Stimulated activated naive CD8-positive, alpha-beta T cell treated with anti-CD3 and anti-CD28 coated beads, Interleukin-15, Interleukin-2, amounts not matched to agents 100 ng/mL and 50 ng/mL, for 24 hours (primary cell): ENCODE data around the gene INPP5B.

ENCODE experiments used
- H3K27ac Mint-ChIP-seq: one replicate; pipeline ENCODE4 v1.8.0; 2021; ENCODE audit warnings: mild to moderate bottlenecking, mixed read lengths
- H3K27me3 Mint-ChIP-seq: one replicate; pipeline ENCODE4 v1.8.0; 2021; ENCODE audit warnings: mixed read lengths
- H3K36me3 Mint-ChIP-seq: one replicate; pipeline ENCODE4 v1.8.0; 2021; ENCODE audit warnings: low read depth, mixed read lengths
- H3K4me1 Mint-ChIP-seq: one replicate; pipeline ENCODE4 v1.8.0; 2021; ENCODE audit warnings: low read depth, mixed read lengths
- H3K4me3 Mint-ChIP-seq: one replicate; pipeline ENCODE4 v1.8.0; 2021; ENCODE audit warnings: mild to moderate bottlenecking, mixed read lengths
- H3K9me3 Mint-ChIP-seq: one replicate; pipeline ENCODE4 v1.8.0; 2021; ENCODE audit warnings: mixed read lengths

The INPP5B gene

GRCh38 chr1:37853157-37853556 lies 93.7 kb downstream of the INPP5B start:
- H3K27ac Mint-ChIP-seq, result peak overlapping the region; percentile 2
- H3K9me3 Mint-ChIP-seq, result no peaks in the 10 kb centered on the region
- peaks cover 35% of the 10 kb centered on the region for H3K36me3 Mint-ChIP-seq
- H3K27me3 Mint-ChIP-seq, result no peaks in the 10 kb centered on the region
- H3K4me3 Mint-ChIP-seq, result peak overlapping the region; percentile 10
- H3K4me1 Mint-ChIP-seq, result peaks cover 44% of the 10 kb centered on the region

- H3K27ac Mint-ChIP-seq, result no peak overlapping the region
- H3K9me3 Mint-ChIP-seq, result no peaks in the 10 kb centered on the region
- H3K27me3 Mint-ChIP-seq, result no peaks in the 10 kb centered on the region
- H3K4me3 Mint-ChIP-seq, result no peak overlapping the region
- H3K4me1 Mint-ChIP-seq, result peaks cover 38% of the 10 kb centered on the region
- H3K36me3 Mint-ChIP-seq, result peaks cover 26% of the 10 kb centered on the region
These were observed 95.1 kb downstream of the INPP5B start for GRCh38 chr1:37851782-37852210.

DNA sequence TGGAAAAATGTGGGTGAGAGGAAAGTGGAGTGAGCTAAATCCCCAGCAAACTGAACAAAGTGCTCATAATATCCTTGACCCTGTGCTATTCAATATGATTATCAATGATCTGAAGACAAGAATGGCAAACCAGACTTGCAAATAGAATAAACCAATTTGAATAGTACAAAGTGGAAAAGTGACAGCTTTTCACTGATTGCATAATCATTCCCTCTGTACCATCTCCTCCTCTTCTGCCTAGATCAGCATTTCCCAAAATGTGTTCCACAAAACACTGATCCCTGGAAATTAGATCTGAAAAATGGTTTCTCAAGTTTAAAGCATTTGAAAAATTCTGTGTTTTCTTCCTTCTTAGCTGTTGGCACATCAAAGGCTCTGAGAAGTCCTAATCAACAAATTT lies 95.6 kb downstream of the INPP5B start:
- no peak overlapping the region for H3K27ac Mint-ChIP-seq
- no peaks in the 10 kb centered on the region for H3K9me3 Mint-ChIP-seq
- peaks cover 26% of the 10 kb centered on the region for H3K36me3 Mint-ChIP-seq
- peaks cover 39% of the 10 kb centered on the region for H3K4me1 Mint-ChIP-seq
- no peaks in the 10 kb centered on the region for H3K27me3 Mint-ChIP-seq
- no peak overlapping the region for H3K4me3 Mint-ChIP-seq

DNA sequence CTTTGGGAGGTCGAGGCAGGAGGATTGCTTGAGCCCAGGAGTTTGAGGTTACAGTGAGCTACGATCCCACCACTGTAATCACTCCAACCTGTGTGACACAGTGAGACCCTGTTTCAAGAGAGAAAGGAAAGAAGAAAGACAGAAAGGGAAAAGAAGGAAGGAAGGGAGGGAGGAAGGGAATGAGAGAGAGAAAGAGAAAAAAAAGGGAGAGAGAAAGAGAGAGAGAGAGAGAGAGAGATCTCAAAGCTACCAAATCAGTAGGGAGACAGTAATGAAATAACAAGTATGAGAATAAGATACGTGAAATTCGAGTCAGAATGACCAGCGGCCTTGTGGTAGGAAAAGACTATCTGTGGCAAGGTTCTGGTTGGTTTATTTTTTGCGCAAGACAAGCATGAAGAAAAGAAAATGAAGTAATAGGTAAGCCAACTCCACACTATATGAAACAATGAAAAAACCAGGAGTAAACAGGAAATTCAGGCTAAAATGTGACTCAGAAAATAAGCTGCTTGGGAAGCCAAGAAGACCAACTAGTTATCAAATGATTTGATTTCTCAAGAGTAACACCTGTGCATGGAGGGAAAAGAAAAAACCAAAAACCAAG lies 96.4 kb downstream of the INPP5B start:
- Mint-ChIP-seq H3K36me3 (peaks cover 32% of the 10 kb centered on the region), H3K4me1 (peaks cover 42% of the 10 kb centered on the region), H3K9me3 (no peaks in the 10 kb centered on the region), H3K4me3 (no peak overlapping the region), H3K27ac (no peak overlapping the region), H3K27me3 (no peaks in the 10 kb centered on the region)

GRCh38 chr1:37849480-37849879 lies 97.4 kb downstream of the INPP5B start:
- Mint-ChIP-seq H3K4me3 (no peak overlapping the region), H3K36me3 (peaks cover 31% of the 10 kb centered on the region), H3K4me1 (peaks cover 42% of the 10 kb centered on the region), H3K27ac (no peak overlapping the region), H3K9me3 (no peaks in the 10 kb centered on the region), H3K27me3 (no peaks in the 10 kb centered on the region)

GRCh38 chr1:37846647-37847339 lies 100.1 kb downstream of the INPP5B start:
- H3K27ac Mint-ChIP-seq, result peak overlapping the region; percentile 50
- peak overlapping the region; percentile 50 for H3K4me3 Mint-ChIP-seq
- H3K9me3 Mint-ChIP-seq, result no peaks in the 10 kb centered on the region
- peaks cover 29% of the 10 kb centered on the region for H3K36me3 Mint-ChIP-seq
- H3K27me3 Mint-ChIP-seq, result no peaks in the 10 kb centered on the region
- peaks cover 34% of the 10 kb centered on the region for H3K4me1 Mint-ChIP-seq

GRCh38 chr1:37845786-37846185 lies 101.1 kb downstream of the INPP5B start:
- Mint-ChIP-seq H3K4me3 (no peak overlapping the region), H3K4me1 (peaks cover 34% of the 10 kb centered on the region), H3K27ac (no peak overlapping the region), H3K36me3 (peaks cover 34% of the 10 kb centered on the region), H3K27me3 (no peaks in the 10 kb centered on the region), H3K9me3 (no peaks in the 10 kb centered on the region)

- Mint-ChIP-seq H3K27me3 (no peaks in the 10 kb centered on the region), H3K9me3 (no peaks in the 10 kb centered on the region), H3K4me1 (peaks cover 34% of the 10 kb centered on the region), H3K36me3 (peaks cover 37% of the 10 kb centered on the region), H3K4me3 (no peak overlapping the region), H3K27ac (peak overlapping the region; percentile 1)
These were observed 101.7 kb downstream of the INPP5B start for GRCh38 chr1:37845049-37845646.

GRCh38 chr1:37844536-37844935 lies 102.3 kb downstream of the INPP5B start:
- no peak overlapping the region for H3K27ac Mint-ChIP-seq
- no peak overlapping the region for H3K4me3 Mint-ChIP-seq
- H3K36me3 Mint-ChIP-seq, result peaks cover 43% of the 10 kb centered on the region
- no peaks in the 10 kb centered on the region for H3K27me3 Mint-ChIP-seq
- peaks cover 34% of the 10 kb centered on the region for H3K4me1 Mint-ChIP-seq
- no peaks in the 10 kb centered on the region for H3K9me3 Mint-ChIP-seq

GRCh38 chr1:37841652-37842051 lies 105.2 kb downstream of the INPP5B start:
- no peaks in the 10 kb centered on the region for H3K27me3 Mint-ChIP-seq
- H3K4me1 Mint-ChIP-seq, result peaks cover 25% of the 10 kb centered on the region
- H3K27ac Mint-ChIP-seq, result no peak overlapping the region
- H3K9me3 Mint-ChIP-seq, result no peaks in the 10 kb centered on the region
- H3K36me3 Mint-ChIP-seq, result peaks cover 59% of the 10 kb centered on the region
- H3K4me3 Mint-ChIP-seq, result no peak overlapping the region

GRCh38 chr1:37840711-37841110 lies 106.1 kb downstream of the INPP5B start:
- peaks cover 16% of the 10 kb centered on the region for H3K4me1 Mint-ChIP-seq
- no peak overlapping the region for H3K27ac Mint-ChIP-seq
- H3K36me3 Mint-ChIP-seq, result peaks cover 60% of the 10 kb centered on the region
- H3K9me3 Mint-ChIP-seq, result no peaks in the 10 kb centered on the region
- no peaks in the 10 kb centered on the region for H3K27me3 Mint-ChIP-seq
- no peak overlapping the region for H3K4me3 Mint-ChIP-seq

GRCh38 chr1:37839676-37840075 lies 107.2 kb downstream of the INPP5B start:
- Mint-ChIP-seq H3K36me3 (peaks cover 61% of the 10 kb centered on the region), H3K4me1 (peaks cover 7% of the 10 kb centered on the region), H3K4me3 (no peak overlapping the region), H3K27ac (no peak overlapping the region), H3K27me3 (no peaks in the 10 kb centered on the region), H3K9me3 (no peaks in the 10 kb centered on the region)

- H3K36me3 Mint-ChIP-seq, result peaks cover 66% of the 10 kb centered on the region
- H3K4me3 Mint-ChIP-seq, result no peak overlapping the region
- H3K4me1 Mint-ChIP-seq, result no peaks in the 10 kb centered on the region
- H3K27me3 Mint-ChIP-seq, result no peaks in the 10 kb centered on the region
- no peak overlapping the region for H3K27ac Mint-ChIP-seq
- H3K9me3 Mint-ChIP-seq, result no peaks in the 10 kb centered on the region
These were observed 110.1 kb downstream of the INPP5B start for GRCh38 chr1:37836788-37837187.

DNA sequence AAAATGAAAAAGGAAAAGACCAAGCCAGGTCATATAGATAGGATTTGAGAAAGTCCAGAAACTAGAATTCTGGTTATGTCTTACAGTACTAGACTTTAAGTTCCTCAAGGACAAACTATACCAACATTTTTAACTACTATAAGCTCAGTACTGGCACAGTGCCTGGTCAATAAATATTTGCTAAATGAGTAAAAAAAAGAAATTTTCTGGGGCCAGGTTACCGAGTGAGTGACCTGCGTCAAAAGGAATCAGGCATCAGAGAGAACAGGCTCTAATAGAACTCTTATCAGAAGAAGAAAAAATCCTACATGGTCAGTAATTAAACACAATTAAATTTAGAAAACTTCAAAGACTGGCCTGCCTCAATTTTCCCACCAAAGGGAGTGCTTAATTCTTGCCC lies 115.0 kb downstream of the INPP5B start:
- H3K4me1 Mint-ChIP-seq, result no peaks in the 10 kb centered on the region
- no peaks in the 10 kb centered on the region for H3K9me3 Mint-ChIP-seq
- H3K27me3 Mint-ChIP-seq, result no peaks in the 10 kb centered on the region
- H3K4me3 Mint-ChIP-seq, result no peak overlapping the region
- H3K36me3 Mint-ChIP-seq, result peaks cover 68% of the 10 kb centered on the region
- no peak overlapping the region for H3K27ac Mint-ChIP-seq

GRCh38 chr1:37831109-37831508 lies 115.7 kb downstream of the INPP5B start:
- H3K4me1 Mint-ChIP-seq, result peaks cover under 1% of the 10 kb centered on the region
- H3K9me3 Mint-ChIP-seq, result no peaks in the 10 kb centered on the region
- H3K36me3 Mint-ChIP-seq, result peaks cover 71% of the 10 kb centered on the region
- no peak overlapping the region for H3K4me3 Mint-ChIP-seq
- H3K27me3 Mint-ChIP-seq, result no peaks in the 10 kb centered on the region
- H3K27ac Mint-ChIP-seq, result peak overlapping the region; percentile 13
